GM18951 (cell line): Measurements from ENCODE around the gene ATP13A3.

Experiments
- POLR2A ChIP-seq: IDR thresholded peaks from 4 replicates; pipeline ENCODE4 v1.6.1; 2011; ENCODE audit warnings: mild to moderate bottlenecking; ENCODE audit not compliant: insufficient read length, insufficient read depth; ENCODE audit errors: extremely low read depth
- in situ Hi-C: fragments of 300-500 bp; cut with MboI; formaldehyde crosslinking; loops from one replicate; pipeline ENCODE4 v1.12.0; 2022; ENCODE audit warnings: low sequenced_read_pairs, mixed read lengths, inconsistent platforms; ENCODE audit not compliant: unreplicated experiment

Gene ATP13A3

DNA sequence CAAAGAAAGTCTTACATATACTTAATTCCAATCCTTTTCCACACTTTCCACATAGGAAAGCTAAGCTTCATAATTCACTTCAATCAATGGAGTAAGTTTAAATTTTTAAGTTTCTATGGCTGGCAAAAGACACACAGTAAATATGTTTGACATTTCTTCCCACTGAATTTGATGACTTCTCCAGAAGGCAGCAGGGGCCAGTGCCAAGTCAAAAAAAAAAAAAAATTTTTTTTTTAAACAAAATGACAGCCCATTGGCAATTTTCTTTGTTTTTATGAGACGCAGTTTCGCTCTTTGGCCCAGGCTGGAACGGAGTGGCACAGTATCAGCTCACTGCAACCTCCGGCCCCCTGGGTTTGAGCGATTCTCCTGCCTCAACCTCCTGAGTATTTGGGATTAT lies 28.7 kb downstream of the ATP13A3 start:
- in situ Hi-C loops: no loop called here
- no peak for TF ChIP-seq POLR2A

DNA sequence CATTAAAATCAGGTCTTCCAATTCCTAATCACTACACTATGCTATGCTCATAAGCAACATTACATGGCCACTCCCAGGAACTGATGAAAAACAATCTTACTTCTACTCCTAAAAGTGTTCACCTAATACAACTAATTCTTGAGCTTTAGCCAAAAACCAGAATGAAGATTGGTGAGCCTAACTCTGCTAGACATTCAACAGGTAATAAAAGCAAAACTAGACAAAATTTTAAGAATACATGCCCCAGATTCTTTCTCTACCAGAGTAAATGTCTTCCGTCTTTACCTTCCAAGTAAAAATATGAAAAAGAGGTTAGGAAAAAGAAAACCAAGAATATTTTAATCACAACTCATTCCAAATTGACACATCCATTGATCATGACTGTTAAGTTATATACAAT lies 31.3 kb downstream of the ATP13A3 start:
- in situ Hi-C loops: no loop called here
- no peak for TF ChIP-seq POLR2A

DNA sequence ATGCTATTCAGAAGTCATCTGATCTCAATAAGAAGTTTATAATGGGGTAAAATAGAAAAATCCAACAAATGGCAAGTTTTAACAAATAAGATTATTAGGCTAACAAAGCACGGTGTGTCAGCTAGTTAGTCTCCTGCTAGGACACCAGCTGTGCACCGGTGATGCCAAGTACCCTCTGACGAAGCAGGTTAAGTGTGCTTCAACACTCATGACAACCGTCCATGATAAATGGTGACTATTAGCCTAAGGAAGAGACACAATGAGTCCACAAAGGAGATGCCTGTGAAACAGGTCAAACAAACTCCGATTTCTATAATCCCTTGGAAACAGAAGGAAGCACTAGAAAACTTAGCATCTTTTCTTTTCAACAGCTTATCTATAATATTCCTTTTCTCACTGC lies 36.5 kb downstream of the ATP13A3 start:
- in situ Hi-C loops: no loop called here
- TF ChIP-seq POLR2A: no peak

DNA sequence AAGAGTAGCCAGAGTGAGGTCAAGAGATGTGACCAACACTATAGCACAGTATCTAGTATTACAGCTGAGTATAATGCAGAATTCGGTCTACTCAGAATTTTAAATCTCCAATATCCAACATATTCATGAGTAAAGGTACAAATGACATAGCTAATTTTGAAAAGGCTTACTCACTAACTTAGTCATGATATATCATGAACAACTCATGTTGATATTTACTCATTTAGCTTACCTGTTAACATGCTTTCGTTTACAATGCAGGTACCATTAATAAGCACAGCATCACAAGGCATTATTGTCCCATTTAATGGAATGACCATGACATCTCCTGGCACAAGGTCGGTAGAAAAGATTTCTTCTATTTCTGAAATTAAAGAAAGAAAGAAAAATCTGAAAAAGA lies 36.9 kb downstream of the ATP13A3 start:
- in situ Hi-C loops: no loop called here
- no peak for TF ChIP-seq POLR2A

DNA sequence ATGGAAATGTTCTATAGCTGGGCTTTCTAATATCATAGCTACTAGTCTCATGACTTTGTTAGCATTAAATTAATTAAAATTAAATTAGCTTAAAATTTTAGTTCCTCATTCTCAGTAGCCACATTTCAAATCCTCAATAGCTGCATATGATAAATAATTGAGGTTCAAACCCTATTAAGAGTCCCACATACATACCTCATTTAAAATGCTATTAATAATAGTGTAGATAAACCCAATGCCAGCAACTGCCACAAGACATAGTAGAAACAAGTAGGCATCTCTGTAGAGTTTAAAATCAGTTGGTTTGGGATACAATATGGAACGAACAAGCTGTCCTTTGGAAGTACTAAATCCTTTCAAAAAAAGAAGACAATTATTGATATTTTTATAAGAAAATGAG lies 39.1 kb downstream of the ATP13A3 start:
- in situ Hi-C loops: no loop called here
- TF ChIP-seq POLR2A: no peak

DNA sequence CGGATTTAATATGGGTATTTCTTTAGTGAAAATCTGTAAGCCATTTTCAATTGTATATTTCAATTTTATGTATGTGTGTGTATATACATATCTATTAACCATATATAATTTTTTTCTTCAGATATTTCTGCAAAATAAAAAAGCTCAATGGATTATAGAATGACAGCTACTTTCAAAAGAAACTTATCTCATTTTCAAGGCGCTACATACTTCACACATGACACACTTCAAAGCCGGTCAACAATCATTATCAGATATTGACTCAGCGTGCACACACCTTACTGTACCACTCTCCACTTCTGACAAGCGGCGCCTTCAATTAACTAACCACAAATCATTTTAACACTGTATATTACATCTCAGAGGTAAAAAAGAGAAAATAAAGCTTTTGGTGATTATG lies 39.6 kb downstream of the ATP13A3 start:
- in situ Hi-C loops: no loop called here
- TF ChIP-seq POLR2A: no peak

DNA sequence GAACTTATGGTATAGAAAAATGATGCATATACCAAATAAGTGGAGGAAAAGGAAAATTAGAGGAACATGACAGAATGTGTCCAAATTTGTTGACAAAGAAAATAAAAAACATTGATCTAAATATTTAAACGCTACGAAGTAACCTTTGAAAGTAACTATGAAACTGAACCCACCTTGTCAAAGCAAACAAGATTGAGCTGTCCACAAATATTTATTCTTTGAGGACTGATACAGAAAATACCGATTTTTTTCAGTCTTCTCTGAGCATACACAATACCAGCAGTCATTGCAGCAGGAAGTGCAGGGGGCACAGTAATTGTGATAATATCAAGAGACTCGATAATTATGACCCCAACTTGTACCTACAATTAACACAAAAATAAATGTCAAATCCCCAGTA lies 40.0 kb downstream of the ATP13A3 start:
- in situ Hi-C loops: no loop called here
- no peak for TF ChIP-seq POLR2A

DNA sequence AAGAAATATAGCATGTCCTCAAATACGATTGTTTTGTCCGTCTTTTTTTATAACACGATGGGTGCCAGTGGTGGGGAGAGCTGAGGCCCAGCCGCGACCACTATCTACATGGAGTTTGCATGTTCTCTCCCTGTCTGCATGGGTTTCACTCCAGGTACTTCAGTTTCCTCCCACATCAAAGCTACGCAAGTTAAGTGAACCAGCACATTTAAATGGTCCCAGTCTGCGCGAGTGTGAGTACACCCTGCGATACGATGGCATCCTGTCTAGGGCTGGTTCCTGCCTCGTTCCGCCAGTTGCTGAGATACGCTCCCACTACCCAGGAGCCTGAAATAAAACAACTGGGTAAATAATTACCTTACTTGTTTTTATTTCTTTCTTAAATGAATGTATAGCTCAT lies 40.6 kb downstream of the ATP13A3 start:
- TF ChIP-seq POLR2A: no peak

DNA sequence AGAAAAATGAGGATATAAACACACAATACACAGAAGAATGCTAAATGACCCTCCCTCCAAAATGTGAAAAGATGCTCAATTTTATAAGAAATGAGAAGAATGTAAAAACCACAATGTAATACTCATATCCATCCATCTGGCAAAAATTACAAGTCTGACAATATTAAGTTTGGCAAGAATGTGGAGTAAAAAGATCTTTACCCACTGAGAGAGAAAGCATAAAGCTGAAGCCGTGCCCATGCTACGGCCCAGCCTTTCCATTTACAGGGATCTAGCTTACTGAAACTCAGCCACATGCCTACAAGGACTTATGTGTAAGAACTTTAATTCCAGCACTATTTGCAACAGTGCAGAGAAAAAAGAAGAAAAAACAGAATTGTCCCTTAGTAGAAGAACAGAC lies 42.9 kb downstream of the ATP13A3 start:
- in situ Hi-C loops: no loop called here
- TF ChIP-seq POLR2A: no peak

More for the DNA sequence above, 40.6 kb downstream of the ATP13A3 start:
- in situ Hi-C loops: no loop called here

DNA sequence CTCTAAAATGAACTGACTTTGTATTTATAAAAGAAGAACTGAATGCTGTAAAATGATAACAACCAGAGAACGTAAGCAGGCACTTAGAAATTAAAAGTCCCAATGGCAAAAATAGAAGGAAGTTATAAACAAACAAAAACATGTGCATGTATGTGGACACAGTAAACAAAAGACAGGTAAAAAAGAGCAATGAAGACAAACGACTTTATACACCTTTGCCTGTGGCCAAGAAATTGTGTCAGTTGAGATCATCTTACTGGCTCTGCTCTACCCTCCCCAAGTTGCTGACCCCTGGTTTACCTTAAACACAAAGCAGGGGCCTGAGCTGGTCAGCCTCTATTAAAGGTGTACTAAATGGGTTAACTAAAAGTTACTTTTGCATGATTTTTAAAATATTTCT lies 46.0 kb downstream of the ATP13A3 start:
- in situ Hi-C loops: no loop called here
- no peak for TF ChIP-seq POLR2A

DNA sequence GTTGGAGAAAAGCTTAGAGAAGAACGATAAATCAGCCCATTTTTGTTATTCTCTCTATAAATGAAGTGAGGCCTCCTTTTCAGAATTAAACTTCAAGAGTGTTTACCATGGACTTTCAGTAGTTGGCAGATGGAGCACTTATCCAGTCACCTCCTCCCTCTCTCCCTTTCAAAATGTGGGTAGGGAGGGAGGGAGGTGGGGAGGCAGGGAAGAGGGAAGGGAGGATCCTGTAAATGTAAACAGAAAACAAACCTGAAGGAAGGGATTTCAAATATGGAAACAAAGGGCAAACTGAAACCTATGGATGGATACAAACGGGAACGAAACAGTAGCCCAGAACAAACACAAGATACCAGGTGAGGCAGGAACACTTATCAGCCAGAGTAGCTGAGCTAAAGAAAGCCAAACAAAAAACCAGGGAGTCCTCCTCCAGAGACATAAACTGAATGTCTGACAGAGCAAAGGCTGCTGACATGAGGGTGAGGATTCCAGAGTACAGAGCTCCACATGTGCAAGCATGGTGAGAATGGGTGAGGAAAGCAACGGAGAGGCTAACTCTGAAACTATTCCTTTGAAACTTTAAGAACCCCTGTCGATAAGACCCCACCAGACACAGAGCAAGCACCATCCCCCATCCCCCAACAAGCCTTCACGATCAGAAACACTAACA lies 46.8 kb downstream of the ATP13A3 start:
- in situ Hi-C loops: no loop called here
- no peak for TF ChIP-seq POLR2A

DNA sequence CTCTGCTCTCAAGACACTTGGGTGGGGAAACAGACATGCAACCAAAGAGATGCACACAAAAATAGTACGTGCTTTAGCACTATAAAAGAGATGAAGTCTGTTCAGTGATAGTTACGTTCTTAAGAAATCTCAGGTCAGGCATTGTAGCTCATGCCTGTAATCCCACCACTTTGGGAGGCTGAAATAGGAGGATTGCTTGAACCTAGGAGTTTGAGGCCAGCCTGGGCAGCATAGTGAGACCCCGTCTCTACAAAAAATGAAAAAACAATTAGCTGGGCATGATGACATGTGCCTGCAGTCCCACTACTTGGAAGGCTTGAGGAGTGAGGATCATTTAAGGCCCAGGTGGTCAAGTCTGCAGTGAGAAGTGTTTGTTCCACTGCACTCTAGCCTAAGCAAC lies 52.3 kb downstream of the ATP13A3 start:
- in situ Hi-C loops: no loop called here
- no peak for TF ChIP-seq POLR2A

DNA sequence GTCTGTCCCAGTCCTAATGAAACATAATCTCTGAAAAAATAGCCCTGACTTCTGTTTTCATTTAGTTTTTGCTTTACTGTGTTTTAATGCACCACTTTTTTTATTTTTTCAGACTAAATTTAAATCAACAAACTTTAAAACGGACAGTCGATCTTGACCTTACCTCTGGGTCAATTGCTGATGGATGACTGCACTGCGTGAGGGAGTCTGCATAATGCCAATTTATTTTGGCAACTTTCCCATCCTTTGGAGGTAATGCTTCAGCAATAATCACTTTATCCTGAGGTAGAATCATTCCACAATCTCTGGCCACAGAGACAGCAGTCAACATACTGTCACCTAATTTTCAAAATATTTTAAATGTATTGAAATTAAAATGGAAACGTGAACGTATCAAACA lies 55.2 kb downstream of the ATP13A3 start:
- in situ Hi-C loops: no loop called here
- no peak for TF ChIP-seq POLR2A

DNA sequence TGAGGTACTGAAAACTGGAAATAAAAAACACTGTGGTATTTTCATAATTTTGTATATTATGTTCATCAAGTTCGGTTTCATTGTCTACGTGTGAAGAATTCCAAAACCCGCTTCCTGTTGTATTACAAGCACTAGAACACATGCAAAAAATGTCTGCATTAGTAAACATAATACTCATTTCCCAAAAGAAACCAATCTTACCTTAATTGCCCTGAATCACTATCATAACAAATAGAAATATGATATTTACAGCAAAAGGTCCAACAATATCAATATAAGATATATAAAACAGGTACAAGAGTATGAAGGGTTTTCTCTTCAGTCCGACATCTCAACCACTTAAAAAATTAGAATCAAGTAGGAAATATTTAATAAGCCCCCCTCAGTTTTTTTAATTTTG lies 61.4 kb downstream of the ATP13A3 start:
- in situ Hi-C loops: no loop called here
- no peak for TF ChIP-seq POLR2A

DNA sequence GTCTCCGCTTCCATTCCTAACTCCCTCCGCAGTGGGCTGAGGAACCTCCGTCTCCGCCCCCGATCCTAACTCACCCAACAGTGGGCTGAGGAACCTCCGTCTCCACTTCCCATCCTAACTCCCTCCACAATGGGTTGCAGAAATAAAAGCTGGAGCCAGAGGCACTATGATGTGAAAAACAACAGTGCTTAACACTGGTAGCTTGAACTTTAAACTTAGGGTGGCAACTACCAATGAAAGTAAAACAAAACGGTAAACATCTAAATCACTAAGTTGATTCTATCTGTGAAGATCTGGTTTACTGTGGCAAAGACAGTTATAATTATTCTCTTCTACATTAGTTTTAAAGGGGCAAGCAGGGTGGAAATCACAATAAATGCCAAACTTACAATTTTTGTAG lies 61.8 kb downstream of the ATP13A3 start:
- no peak for TF ChIP-seq POLR2A
- in situ Hi-C loops: no loop called here
